Renal pelvis (tissue), 4 donors: ENCODE measurements around the gene DIDO1. TPM values are rescaled to one million over a fixed set of nuclear protein-coding genes. Genes with fewer than 3 reads are reported as not detected.

ENCODE experiments used
- DNase-seq: peaks from one replicate; pipeline ENCODE4 v3.0.0-alpha.2; 2013
- polyA plus RNA-seq, 3 donors: library from polyadenylated mRNA; unstranded; fragments of 120-200 nt; gene quantifications; one replicate each; pipeline ENCODE4 v1.2.1, GENCODE V29; 2013; ENCODE audit not compliant: insufficient read length in 3 of 3

The DIDO1 gene
- polyA plus RNA-seq, 3 donors = 61.7 to 68.5 (median 64.8) TPM

DNA sequence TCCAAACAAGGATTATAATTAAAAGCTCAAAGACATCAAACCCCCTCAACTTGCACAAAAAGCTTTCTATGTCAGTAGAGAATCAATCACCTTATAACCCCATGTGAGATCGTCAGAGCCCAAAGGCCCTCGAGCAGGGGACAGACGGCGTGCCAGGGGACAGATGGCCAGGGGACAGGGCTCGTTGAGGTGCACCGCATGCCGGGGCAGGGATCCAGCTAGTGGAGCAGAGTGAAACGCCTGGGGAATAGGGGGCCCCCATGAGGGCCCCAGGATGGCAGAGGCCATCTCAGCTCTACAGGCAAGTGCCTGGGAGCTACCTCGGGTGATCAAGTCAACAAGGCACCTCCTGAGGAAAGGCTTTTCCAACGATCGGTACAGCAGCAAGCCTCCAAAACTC lies 28.6 kb downstream of the DIDO1 start:
- DNase-seq = no peak

DNA sequence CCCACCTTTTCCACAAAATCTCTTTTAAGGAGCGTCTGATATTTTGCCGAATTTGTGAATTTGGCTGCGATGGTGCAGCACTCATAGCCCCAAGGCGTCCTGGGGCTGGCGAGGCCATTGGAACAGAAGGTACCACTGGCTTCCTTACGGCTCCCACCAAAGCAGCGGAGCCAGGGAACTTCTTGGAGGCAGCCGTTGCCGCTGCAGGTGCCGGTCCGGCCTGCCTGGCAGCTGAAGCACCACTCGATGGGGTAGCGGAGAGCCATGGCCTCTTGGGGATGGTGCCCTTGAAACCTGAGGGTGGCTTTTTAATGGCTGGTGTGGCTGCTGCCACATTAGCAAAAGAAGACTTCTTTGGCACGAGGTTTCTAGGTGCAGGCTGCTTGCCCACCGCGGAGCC lies 29.8 kb downstream of the DIDO1 start:
- no peak for DNase-seq

DNA sequence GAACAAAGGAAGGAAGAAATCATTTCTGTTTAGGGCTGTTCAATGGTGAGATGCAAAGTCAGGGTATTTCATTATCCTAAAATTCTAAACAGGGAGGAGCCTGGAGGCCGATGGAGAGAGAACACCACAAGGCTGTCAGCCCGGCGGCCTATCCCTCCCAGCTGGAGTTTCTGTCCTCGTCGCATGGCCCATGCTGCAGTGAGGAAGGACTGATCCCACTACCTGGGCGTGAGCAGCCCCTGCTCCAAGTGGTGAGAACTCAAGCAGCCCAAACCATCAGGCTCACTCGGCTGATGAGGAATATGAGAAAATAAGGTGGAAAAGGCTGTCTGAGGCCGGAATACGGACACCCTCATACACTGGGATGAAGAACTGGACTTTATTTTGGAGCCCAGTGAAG lies 30.8 kb downstream of the DIDO1 start:
- DNase-seq = no peak

DNA sequence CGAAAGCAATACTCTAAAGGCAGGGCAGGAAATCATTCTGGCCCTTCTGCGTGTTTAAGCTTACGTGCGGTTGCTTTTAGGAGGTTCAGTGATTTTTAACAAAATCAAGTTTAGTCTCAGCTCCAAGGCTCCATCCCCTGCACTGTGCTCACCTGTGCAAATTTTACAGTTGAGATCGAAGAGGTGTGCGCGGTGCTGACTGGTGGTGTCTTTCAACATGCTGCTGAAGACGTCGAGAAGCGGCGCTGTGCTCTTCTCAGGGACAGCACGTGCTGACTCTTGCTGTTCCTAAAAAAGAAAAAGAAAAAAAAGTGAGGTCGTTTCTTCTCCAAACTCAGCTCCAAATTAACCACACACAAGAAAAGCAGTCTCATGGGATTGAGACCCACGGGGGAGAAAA lies 32.0 kb downstream of the DIDO1 start:
- DNase-seq = no peak

DNA sequence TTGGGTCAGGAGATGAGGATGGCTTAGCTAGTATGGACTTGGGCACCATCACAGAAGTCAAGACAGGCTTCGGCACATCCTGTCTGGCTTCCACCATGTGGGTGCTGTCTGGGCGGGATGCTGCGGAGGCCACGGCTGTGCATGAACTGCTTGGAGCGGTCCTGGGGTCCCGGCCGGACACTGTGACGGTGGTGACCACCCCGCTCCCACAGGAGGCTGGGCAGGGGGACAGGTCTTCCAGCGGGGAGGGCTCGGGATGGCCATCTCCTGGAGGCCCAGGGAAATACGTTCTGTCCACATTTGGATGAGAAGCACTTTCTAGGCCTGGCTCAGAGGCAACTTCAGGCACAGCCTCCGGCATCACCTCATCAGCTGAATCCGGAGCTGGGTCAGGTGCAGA lies 32.6 kb downstream of the DIDO1 start:
- no peak for DNase-seq

DNA sequence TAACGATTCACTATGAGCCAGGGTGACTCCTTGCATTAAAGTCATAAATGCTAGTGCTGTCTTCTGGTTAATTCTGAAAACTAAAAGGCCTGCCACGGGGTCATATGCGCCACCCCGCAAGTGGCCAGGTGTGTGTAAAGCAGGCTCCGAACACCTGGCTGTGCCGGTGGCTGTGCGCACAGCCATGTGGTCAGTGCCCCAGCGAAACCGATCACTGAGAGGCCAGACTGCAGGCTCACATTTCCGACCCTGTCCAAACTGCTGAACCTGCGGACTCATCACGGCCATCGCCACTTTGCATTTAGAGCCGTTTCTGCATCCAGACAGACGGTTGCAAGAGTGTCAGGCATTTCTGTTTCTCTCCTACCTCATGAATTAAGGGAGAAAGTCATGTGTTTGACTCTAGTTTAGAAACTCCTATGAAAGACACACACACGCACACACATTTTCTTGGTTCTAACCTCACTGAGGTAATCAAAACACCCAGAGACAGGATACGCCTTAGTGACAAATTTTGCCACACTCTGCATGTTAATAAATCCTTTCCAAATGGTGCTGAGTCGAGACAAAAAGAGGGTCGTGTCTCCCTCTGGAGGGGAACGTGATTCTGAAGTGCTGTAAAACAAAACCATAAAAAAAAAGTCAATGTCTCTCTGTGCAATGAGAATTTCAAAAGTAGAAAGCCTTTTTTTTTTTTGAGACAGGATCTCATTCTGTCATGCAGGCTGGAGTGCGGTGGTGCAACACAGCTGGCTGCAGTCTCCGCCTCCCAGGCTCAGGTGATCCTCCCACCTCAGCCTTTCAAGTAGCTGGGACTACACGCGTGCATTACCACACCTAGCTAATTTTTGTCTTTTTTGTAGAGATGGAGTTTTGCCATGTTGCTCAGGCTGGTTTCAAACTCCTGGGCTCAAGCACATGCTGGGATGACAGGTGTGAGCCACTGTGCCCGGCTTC lies 33.7 kb downstream of the DIDO1 start:
- no peak for DNase-seq

DNA sequence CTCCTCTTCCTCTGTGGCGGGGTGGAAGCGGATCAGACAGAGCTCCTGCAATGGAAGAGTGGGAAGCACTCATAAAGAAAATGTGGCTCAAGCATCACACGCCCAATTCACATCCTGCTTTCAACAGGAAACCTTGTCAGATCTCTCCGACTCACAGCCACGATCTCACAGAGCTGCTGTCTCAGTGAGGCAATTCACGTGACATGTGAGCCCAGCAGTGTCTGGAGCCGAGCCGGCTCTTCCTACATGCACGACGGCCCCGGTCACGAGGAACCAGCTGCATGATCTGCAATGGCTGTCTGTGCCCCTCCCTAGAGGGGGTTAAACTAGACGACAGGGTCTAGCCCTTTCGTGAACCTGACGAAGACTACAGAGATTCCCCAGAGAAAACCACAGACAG lies 35.2 kb downstream of the DIDO1 start:
- no peak for DNase-seq

GRCh38 chr20:62890444-62890843 lies 35.9 kb downstream of the DIDO1 start:
- DNase-seq = no peak

DNA sequence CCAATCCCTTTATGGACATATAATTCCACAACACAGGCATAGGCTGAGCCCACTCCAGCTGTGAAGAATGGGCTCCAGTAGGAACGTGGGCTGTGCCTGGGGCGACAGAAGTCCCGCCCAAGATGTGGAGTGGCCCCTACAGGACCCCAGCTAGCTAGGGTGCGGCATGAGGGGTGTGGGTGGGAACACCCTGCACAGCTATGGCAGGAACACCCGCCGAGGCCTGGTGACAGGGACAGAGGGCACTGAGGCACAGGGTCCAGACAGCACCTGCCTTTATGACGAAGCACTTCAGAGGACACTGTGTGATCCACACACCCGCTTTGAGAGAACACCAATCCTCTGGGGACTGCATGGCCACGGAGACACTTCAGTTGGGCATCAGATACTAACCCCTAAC lies 36.4 kb downstream of the DIDO1 start:
- no peak for DNase-seq

DNA sequence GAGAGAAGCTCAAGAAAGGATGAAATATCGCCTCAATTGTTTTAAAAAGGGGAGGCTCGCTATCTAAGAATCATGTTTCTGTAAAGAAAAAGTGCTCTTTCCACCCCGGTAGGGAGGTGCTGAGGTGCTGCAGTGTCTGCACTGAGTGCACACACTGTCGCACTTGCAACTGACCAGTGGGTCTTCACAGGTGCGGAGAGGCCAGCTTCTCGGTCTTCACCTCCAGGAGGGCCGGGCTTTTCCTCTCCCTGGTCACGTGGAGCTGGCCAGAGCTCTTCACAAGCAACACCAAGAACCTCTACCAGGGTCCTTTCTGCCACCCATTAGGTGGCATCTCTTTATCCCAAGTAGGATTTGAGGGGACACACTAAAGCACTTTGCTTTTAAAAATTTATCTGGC lies 36.9 kb downstream of the DIDO1 start:
- no peak for DNase-seq

- no peak for DNase-seq
Measured at GRCh38 chr20:62888910-62889309, 37.4 kb downstream of the DIDO1 start.

- no peak for DNase-seq
Measured at GRCh38 chr20:62888406-62888805, 37.9 kb downstream of the DIDO1 start.

- DNase-seq = no peak
Measured at GRCh38 chr20:62887860-62888239, 38.5 kb downstream of the DIDO1 start.

DNA sequence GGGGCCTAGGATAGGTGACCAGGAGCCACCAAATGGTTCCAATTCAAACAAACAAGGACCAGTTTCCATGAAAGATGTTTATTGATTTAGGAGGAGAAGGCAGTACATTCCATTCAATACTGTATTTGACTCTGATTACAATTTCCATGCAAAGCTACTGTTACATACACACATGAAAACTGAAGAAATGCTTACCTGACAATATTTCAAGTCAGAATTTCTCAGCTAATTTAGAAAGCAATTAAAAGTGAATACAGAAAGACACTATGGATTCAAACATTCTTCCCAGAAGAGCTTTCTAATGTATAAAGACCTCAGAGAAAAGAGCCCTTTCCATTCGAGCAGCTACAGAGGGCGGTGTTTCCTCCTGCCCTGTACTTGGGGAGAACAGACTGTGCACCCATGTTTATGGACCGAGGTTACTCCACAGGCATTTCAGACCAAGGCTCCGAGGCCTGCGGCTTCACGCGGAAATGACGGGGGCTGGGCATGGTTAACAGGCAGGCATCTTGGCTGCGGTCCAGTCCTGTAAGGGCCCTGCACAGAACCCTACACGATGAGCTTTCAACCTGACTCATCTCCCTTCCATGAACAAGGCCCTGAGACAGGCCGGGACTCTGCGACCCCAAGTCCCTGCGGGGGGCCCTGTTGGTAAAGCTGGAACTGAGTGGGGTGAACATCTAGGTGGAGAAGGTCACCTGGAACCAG lies 39.0 kb downstream of the DIDO1 start:
- DNase-seq = no peak

GRCh38 chr20:62886709-62887058 lies 39.6 kb downstream of the DIDO1 start:
- DNase-seq = no peak

DNA sequence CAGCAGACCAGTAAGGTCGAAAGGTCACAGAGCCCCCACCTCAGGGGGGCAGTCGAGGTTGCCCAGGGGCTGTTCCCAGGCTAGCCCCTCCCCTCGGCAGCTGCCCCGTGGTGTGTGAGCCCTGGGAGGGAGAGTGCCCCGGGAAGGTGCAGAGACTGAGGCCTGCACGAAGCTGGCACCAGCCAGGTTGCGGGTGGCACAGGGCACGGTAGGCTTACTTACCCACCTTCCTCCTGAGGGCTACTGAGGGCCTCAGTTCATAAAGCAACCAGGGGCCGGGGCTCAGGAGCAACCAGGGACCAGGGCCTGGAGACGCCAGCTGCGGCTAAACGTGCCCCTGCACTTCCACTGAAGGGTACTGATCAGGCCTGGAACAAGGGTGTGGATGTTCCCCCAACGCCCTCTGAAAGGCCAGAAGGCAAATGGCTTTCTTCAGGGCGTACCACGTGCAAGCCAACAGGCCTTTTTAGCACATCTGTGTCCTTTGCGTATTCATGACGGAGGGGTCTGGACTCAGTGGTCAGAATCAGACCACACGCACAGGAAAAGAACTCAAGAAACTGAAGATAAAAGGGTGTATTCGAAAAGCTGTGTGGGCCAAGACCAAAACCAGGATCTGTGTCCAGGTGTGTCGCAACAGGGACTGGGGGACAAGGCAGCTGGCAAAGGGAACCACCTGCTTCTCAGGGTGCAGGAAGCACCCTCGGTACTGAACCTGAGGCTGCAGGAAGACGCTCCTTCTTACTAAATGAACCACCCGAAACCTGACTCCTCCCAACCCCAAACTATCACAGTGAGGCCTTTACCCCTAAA lies 40.2 kb downstream of the DIDO1 start:
- DNase-seq = no peak

DNA sequence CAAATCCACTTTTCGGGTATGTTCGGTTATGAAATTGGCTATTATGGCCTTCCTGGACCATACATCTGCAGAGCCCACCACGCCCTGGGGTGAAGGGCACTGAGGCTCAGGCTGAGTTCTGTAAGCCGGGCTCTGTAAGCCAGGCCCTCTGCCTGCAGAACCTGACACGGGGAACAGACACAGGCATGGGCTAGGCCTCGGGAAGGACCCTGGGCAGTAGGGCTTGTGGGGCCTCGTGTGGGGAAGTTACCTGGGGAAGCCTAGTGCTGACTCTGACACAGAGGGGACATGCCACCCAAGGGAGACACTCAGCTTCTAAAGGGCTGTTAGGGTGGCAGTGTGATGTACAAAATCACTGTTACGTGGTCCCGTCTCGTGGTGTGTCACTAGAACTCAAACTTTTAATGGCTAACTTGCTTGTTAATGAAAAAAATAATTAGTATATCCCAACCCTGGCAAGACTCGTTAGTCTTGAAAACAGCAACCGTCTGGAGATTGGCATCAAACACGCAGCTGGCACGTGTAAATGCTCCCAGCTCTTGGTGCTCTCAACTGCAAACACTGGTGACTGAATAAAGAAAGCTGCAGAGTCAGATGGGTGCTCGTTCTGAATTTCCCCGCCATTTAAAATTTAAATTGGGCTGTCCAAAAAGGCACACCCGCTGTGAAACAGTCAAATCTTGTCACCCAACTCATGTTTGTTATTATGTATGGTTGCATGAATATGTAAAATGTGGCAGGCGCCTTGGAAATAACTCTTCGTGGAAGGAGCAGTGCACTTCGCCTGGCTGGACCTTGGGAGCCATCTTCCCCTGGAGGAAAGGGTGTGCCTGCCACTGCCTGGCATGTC lies 41.0 kb downstream of the DIDO1 start:
- no peak for DNase-seq

- DNase-seq = no peak
Measured at GRCh38 chr20:62884556-62884955, 41.7 kb downstream of the DIDO1 start.

GRCh38 chr20:62882426-62882825 lies 43.9 kb downstream of the DIDO1 start:
- no peak for DNase-seq

- no peak for DNase-seq
Measured at GRCh38 chr20:62881662-62882395, 44.5 kb downstream of the DIDO1 start.
